ENCODE measurements around the gene HCCS. TPM values are rescaled to one million over a fixed set of nuclear protein-coding genes. Genes with fewer than 3 reads are reported as not detected.

HCCS gene
- total RNA-seq, 1 experiment from 2014 or later: 28.2 TPM

- no peaks in the 10 kb centered on the region for H3K9me2 ChIP-seq (ENCODE audit: insufficient read depth)
- ChIA-PET RAD21 (ENCODE audit: low non-redundant PET in 1 of 2, low total read pairs in 2 of 2, uncharacterized antibody in 2 of 2, unreplicated experiment in 2 of 2) (no interaction called here), POLR2A (no interaction called here), CTCF (no interaction called here)
- H3K27me3 ChIP-seq (ENCODE audit: insufficient read depth, low read length): no peaks in the 10 kb centered on the region
- TF ChIP-seq REST (IDR thresholded peaks at IDR 0.05; ENCODE audit: low read depth) (no peak), FOSL1 (IDR thresholded peaks at IDR 0.05; ENCODE audit: low read depth) (no peak), MAX (IDR thresholded peaks at IDR 0.05) (no peak), TCF7L2 (IDR thresholded peaks at IDR 0.05; ENCODE audit: borderline replicate concordance, extremely low read depth, insufficient read depth, insufficient read length) (no peak), ELF1 (IDR thresholded peaks at IDR 0.05; ENCODE audit: borderline replicate concordance, low read depth) (no peak)
- no peak overlapping the region for H2AFZ ChIP-seq (ENCODE audit: low read depth, low read length, poor library complexity, severe bottlenecking)
- H3K4me2 ChIP-seq (ENCODE audit: low read length): no peak overlapping the region
- H4K20me1 ChIP-seq (ENCODE audit: insufficient read depth): no peaks in the 10 kb centered on the region; the same call in 1 of the 2 replicates
- ATAC-seq (no peak), DNase-seq (ENCODE audit: low read depth, low spot score) (no peak)
- H3K4me3 ChIP-seq (replicated peaks in 1 of 2; ENCODE audit: low read depth in 1 of 2, low read length in 2 of 2): no peak overlapping the region
- H3K9ac ChIP-seq (ENCODE audit: low read length): no peak overlapping the region
- H3K36me3 ChIP-seq (ENCODE audit: control insufficient read depth in 1 of 2, insufficient read depth in 2 of 2, low read length in 2 of 2): peaks cover 45% of the 10 kb centered on the region in 2 experiments
- H3K27ac ChIP-seq (ENCODE audit: low read depth, low read length): no peak overlapping the region
- intact Hi-C loops (cut with micrococcal nuclease): no loop called here
- no peaks in the 10 kb centered on the region for H3K4me1 ChIP-seq (ENCODE audit: control insufficient read depth in 1 of 2, insufficient read depth in 2 of 2, low read length in 2 of 2)
- H3K79me2 ChIP-seq (ENCODE audit: insufficient read depth, low read length): peaks cover 27% of the 10 kb centered on the region
- H3K9me3 ChIP-seq (ENCODE audit: control insufficient read depth in 1 of 2, insufficient read depth in 1 of 2, low read depth in 1 of 2, low read length in 2 of 2): no peaks in the 10 kb centered on the region
- BruUV-seq (replicated peaks): no TSS peak
These were observed 6.6 kb downstream of the HCCS start for GRCh38 chrX:11117745-11118144.
